Measurements from ENCODE around the gene COPG2. TPM values are rescaled to one million over a fixed set of nuclear protein-coding genes. Genes with fewer than 3 reads are reported as not detected.
"Not testable (repeated sequence)": the region's sequence is repeated elsewhere in the genome, so short reads cannot be mapped to it uniquely, and the experiment has no call there.

COPG2 gene
- total RNA-seq, 6 experiments from 2014 or later, result 20.2 to 25.4 (median 23.9) TPM

DNA sequence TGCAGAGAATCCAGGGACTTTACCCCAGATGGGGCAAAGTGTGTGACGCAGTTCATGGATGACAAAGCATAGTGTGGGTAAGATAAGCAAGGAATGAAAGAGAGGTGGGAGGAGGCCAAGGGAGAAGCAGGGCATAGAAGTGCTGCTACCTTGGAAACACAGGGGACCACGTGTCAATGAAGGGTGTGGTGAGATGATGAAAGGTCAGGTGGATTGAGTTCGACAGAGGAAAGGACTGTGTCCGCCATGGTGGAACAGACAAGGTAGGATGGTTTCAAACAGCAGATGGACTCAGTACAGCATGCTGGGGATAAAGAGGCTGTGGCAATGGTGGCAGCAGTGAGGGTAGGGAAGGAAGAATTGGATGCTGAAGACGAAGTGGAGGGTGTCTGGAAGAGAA lies 143.9 kb downstream of the COPG2 start:
- Mint-ChIP-seq H3K27me3 (ENCODE audit: insufficient read depth) (no peaks in the 10 kb centered on the region; the same call in 1 of the 2 replicates), H3K4me3 (no peak overlapping the region), H3K4me1 (ENCODE audit: low read depth) (no peaks in the 10 kb centered on the region), H3K9me3 (no peaks in the 10 kb centered on the region), H3K36me3 (ENCODE audit: low read depth) (no peaks in the 10 kb centered on the region), H3K27ac (no peak overlapping the region)
- no peak for DNase-seq
- TF ChIP-seq, protein P1, sequence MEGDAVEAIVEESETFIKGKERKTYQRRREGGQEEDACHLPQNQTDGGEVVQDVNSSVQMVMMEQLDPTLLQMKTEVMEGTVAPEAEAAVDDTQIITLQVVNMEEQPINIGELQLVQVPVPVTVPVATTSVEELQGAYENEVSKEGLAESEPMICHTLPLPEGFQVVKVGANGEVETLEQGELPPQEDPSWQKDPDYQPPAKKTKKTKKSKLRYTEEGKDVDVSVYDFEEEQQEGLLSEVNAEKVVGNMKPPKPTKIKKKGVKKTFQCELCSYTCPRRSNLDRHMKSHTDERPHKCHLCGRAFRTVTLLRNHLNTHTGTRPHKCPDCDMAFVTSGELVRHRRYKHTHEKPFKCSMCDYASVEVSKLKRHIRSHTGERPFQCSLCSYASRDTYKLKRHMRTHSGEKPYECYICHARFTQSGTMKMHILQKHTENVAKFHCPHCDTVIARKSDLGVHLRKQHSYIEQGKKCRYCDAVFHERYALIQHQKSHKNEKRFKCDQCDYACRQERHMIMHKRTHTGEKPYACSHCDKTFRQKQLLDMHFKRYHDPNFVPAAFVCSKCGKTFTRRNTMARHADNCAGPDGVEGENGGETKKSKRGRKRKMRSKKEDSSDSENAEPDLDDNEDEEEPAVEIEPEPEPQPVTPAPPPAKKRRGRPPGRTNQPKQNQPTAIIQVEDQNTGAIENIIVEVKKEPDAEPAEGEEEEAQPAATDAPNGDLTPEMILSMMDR (IDR thresholded peaks at IDR 0.05), result no peak

DNA sequence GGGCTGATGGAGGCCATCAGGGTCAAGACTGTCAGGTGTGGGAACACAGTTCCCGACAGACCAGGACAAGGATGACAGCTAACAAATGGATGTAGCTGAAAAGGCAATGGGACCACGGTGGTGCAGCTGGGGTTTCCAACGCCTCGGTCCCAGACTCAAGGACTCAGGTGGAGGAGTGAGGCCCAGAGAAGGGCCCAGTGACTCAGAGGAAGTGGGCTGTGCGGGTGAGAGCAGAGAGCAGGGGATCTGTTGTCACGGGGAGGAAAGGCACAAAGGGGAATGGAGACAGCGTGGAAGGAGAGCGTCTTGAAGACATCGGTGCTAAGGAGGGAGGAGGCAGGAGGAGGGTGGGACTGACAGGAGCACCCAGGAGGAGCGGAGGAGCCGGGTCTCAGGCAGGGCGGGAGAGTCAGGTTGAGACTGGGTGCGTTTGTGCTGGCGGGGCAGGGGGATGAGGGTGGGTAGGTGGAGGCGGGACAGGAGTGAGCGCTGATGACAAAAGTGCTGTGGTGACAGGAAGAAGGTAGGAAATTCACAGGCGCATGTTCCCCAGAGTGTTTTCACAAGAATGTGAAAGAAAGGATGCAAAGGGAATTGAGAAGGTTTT lies 144.9 kb downstream of the COPG2 start:
- not testable (repeated sequence) for DNase-seq; H3K4me1 Mint-ChIP-seq (ENCODE audit: low read depth); H3K4me3 Mint-ChIP-seq; H3K36me3 Mint-ChIP-seq (ENCODE audit: low read depth); H3K27me3 Mint-ChIP-seq (ENCODE audit: insufficient read depth); H3K27ac Mint-ChIP-seq; H3K9me3 Mint-ChIP-seq

DNA sequence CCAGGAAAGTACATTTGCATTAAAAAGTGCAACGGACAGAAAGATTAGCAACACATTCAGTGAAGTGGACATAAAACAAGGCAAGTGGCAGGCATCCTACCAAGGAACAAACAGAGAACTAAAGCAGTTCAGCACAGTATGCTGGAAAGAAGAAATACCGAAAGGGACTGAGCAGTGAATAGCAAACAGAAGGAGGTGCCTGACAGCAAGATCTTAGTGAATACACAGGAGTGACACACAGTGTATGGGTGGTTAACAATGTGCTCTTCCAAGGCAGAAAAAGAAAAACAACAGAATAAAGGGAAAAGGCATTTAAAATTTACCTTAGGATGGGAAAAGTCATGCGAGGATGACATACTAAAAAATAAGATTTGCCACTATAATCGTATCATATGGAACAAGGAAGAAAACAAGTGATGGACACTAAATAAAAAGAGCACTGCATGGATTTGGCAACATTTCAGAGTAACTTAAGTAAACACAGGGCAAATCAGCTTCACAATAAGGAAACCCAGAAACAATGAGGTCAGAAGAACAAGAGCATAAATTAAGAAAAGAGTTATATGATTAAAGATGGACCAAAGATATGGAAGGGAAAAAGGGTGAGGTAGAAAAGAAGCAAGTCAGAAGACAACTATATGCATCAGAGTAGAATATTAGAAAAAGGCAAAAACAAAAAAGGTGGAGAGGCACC lies 147.1 kb downstream of the COPG2 start:
- Mint-ChIP-seq H3K4me3 (no peak overlapping the region), H3K4me1 (ENCODE audit: low read depth) (no peaks in the 10 kb centered on the region), H3K27ac (no peak overlapping the region), H3K9me3 (no peaks in the 10 kb centered on the region), H3K36me3 (ENCODE audit: low read depth) (no peaks in the 10 kb centered on the region), H3K27me3 (ENCODE audit: insufficient read depth) (no peaks in the 10 kb centered on the region)
- no peak for DNase-seq
- TF ChIP-seq, protein P1 (IDR thresholded peaks at IDR 0.05), result no peak

DNA sequence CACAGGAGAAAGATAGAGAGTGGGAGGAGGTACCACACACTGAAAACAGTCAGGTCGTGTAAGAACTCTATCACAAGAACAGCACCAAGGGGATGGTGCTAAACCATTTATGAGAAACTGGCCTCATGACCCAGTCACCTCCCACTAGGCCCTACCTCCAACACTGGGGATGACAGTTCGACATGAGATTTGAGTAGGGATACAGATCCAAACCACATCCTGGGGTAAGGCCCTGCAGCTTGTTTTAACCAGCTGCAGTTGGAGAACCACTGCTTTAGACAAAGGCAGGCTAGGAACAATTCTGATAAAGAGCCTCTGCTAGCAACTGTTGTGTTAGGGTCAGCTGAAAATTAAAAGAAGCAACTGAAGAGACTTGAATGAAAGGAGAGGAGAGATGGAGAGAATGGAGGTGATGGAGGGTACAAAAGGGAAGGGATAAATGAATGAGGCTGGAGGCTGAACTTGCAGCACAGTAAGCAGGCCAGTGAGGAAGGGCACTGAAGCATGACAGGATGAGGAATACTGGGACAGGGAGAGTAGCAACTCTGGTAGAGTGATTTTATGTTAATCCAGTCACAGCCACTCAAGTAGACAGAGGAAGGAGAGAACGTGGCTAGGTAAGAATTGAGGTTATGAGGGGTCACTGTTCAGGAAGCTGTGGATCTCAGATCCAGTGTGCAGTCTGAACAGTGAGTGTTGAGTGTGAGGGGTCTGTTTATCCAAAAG lies 153.1 kb downstream of the COPG2 start:
- H3K36me3 Mint-ChIP-seq (ENCODE audit: low read depth), result no peaks in the 10 kb centered on the region
- H3K27ac Mint-ChIP-seq, result no peak overlapping the region
- no peaks in the 10 kb centered on the region for H3K9me3 Mint-ChIP-seq
- no peak overlapping the region for H3K4me3 Mint-ChIP-seq
- no peak for DNase-seq
- TF ChIP-seq, protein P1 (IDR thresholded peaks at IDR 0.05), result no peak
- H3K4me1 Mint-ChIP-seq (ENCODE audit: low read depth), result no peaks in the 10 kb centered on the region
- H3K27me3 Mint-ChIP-seq (ENCODE audit: insufficient read depth), result no peaks in the 10 kb centered on the region

DNA sequence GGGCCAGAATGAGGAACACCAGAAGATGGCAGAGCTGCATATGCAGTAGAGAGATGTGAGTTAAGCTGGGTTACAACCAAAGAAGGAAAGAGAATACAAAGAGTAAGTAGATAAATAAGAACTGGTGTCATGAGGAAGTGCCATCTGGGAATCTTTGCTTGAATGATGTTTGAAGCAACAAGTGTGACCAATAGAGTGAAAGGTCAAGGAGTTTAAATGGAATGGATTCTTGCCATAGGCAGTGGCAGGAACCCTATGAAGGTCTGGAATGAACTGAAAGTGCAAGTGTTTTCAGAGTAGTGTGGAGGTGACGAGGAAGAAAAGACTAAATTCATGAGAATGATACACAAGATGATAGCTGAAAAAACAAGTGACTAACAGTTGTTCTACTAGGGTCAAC lies 155.1 kb downstream of the COPG2 start:
- Mint-ChIP-seq H3K9me3 (no peaks in the 10 kb centered on the region), H3K36me3 (ENCODE audit: low read depth) (no peaks in the 10 kb centered on the region), H3K27me3 (ENCODE audit: insufficient read depth) (no peaks in the 10 kb centered on the region), H3K27ac (no peak overlapping the region), H3K4me1 (ENCODE audit: low read depth) (no peaks in the 10 kb centered on the region), H3K4me3 (no peak overlapping the region)
- TF ChIP-seq, protein P1 (IDR thresholded peaks at IDR 0.05), result no peak
- DNase-seq, result no peak

DNA sequence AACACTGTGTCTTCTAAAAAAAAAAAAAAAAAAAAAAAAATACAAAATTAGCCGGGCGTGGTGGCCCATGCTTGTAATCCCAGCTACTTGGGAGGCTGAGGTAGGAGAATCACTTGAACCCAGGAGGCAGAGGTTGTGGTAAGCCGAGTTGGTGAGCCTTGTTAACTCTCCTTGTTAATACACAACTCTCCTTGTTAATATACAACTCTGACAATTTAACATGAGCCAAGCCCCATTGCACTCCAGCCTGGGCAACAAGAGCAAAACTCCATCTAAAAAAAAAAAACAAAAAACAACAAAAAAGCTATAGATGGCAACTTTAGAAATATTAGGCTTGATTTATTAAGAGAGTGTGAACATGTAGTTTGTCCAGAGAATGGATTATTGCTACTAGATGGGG lies 156.5 kb downstream of the COPG2 start:
- not testable (repeated sequence) for H3K4me3 Mint-ChIP-seq; H3K27me3 Mint-ChIP-seq (ENCODE audit: insufficient read depth); H3K36me3 Mint-ChIP-seq (ENCODE audit: low read depth); H3K9me3 Mint-ChIP-seq; H3K27ac Mint-ChIP-seq; H3K4me1 Mint-ChIP-seq (ENCODE audit: low read depth); DNase-seq
